H1 (cell line): ENCODE measurements around the gene B4GALNT3. TPM values are rescaled to one million over a fixed set of nuclear protein-coding genes. Genes with fewer than 3 reads are reported as not detected.

Experiments
- CTCF ChIA-PET: fragments of 300-600 bp; sonication (Branson Sonifier 250); formaldehyde crosslinking; loops from one replicate; lab custom pipeline; 2021; ENCODE audit not compliant: partially characterized antibody; lab: Charles Lee
- POLR2A ChIA-PET: fragments of 300-600 bp; sonication (Branson Sonifier 250); formaldehyde crosslinking; loops from one replicate; lab custom pipeline; 2021; ENCODE audit warnings: inconsistent platforms; ENCODE audit not compliant: partially characterized antibody; lab: Charles Lee
- DNase-seq, 2 experiments: peaks; one replicate each; pipeline versions ENCODE4 v3.0.0 to v3.0.0-alpha.2; 2010 to 2022; ENCODE audit warnings: low spot score in 2 of 2, low read depth in 1 of 2, mixed read lengths in 1 of 2
- FAIRE-seq: peaks from 2 replicates; lab custom pipeline; 2011; peaks lifted over from hg19 to GRCh38; lab: Jason Lieb, UNC
- H2AFZ ChIP-seq: 2 replicates; pipeline ENCODE4 v1.8.1; 2012; ENCODE audit warnings: low read length, inconsistent platforms
- H2AK5ac ChIP-seq: 2 replicates; pipeline ENCODE4 v1.6.1; 2013; ENCODE audit warnings: low read depth, low read length
- H2BK120ac ChIP-seq: replicated peaks from 2 replicates; pipeline ENCODE3; 2013; ENCODE audit warnings: low read depth, low read length, inconsistent platforms
- H2BK12ac ChIP-seq: 2 replicates; pipeline ENCODE4 v1.6.1; 2013; ENCODE audit warnings: low read depth, low read length
- H2BK15ac ChIP-seq: 2 replicates; pipeline ENCODE4 v1.6.1; 2013; ENCODE audit warnings: low read length
- H2BK20ac ChIP-seq: 2 replicates; pipeline ENCODE4 v1.6.1; 2013; ENCODE audit warnings: low read length
- H2BK5ac ChIP-seq: 2 replicates; pipeline ENCODE4 v1.6.1; 2013; ENCODE audit warnings: low read depth, low read length
- H3K14ac ChIP-seq: 2 replicates; pipeline ENCODE4 v1.6.1; 2013; ENCODE audit warnings: inconsistent platforms; ENCODE audit not compliant: insufficient read length
- H3K18ac ChIP-seq: 2 replicates; pipeline ENCODE4 v1.6.1; 2013; ENCODE audit warnings: low read length; ENCODE audit errors: extremely low read depth
- H3K23ac ChIP-seq: 2 replicates; pipeline ENCODE4 v1.6.1; 2013; ENCODE audit warnings: inconsistent platforms; ENCODE audit not compliant: insufficient read length
- H3K23me2 ChIP-seq: 2 replicates; pipeline ENCODE4 v1.6.1; 2013; ENCODE audit warnings: low read depth, low read length
- H3K27ac ChIP-seq: 2 replicates; pipeline ENCODE4 v1.6.1; 2011; ENCODE audit warnings: low read depth, low read length, inconsistent platforms
- H3K27me3 ChIP-seq, 4 experiments: replicated peaks in 1 of 4; 1 replicate in 1 of 4; 2 replicates in 3 of 4; pipeline versions ENCODE4 v1.6.1 to v1.8.1; 2011 to 2013; ENCODE audit warnings: low read length in 3 of 4, mild to moderate bottlenecking in 3 of 4, inconsistent platforms in 2 of 4, mixed read lengths in 2 of 4, moderate library complexity in 1 of 4; ENCODE audit not compliant: control insufficient read depth in 3 of 4, insufficient read depth in 3 of 4; ENCODE audit errors: extremely low read depth in 1 of 4
- H3K36me3 ChIP-seq, 4 experiments: 2 replicates each; pipeline versions ENCODE4 v1.6.1 to v1.8.1; 2011 to 2013; ENCODE audit warnings: mild to moderate bottlenecking in 4 of 4, low read length in 3 of 4, moderate library complexity in 2 of 4, control low read depth in 1 of 4, inconsistent platforms in 1 of 4; ENCODE audit not compliant: insufficient read depth in 4 of 4, control insufficient read depth in 2 of 4
- H3K4ac ChIP-seq: replicated peaks from 2 replicates; pipeline ENCODE3; 2013; ENCODE audit warnings: low read length, low read depth, mixed read lengths, inconsistent platforms; ENCODE audit not compliant: insufficient read length
- H3K4me1 ChIP-seq, 4 experiments: replicated peaks in 1 of 4; 1 replicate in 1 of 4; 2 replicates in 3 of 4; pipeline versions ENCODE4 v1.6.1 to v1.8.1; 2011 to 2013; ENCODE audit warnings: low read length in 3 of 4, inconsistent platforms in 2 of 4, mixed read lengths in 1 of 4; ENCODE audit not compliant: insufficient read depth in 4 of 4, control insufficient read depth in 3 of 4
- H3K4me2 ChIP-seq, 2 experiments: 2 replicates each; pipeline versions ENCODE4 v1.6.1 to v1.8.1; 2011 to 2013; ENCODE audit warnings: low read depth in 2 of 2, low read length in 2 of 2, control low read depth in 1 of 2, inconsistent platforms in 1 of 2, mild to moderate bottlenecking in 1 of 2; ENCODE audit not compliant: insufficient read depth in 1 of 2
- H3K4me3 ChIP-seq, 4 experiments: fragments of 200-600, 300-600 bp in 1 of 4; sonication (generic), shearing (Covaris generic), sonication (Bioruptor Twin) in 1 of 4; 2 replicates each; pipeline versions ENCODE4 v1.5.1 to v1.8.1; 2011 to 2016; ENCODE audit warnings: low read length in 4 of 4, low read depth in 3 of 4, control low read depth in 2 of 4, inconsistent platforms in 2 of 4, mild to moderate bottlenecking in 2 of 4, mixed read lengths in 1 of 4, moderate library complexity in 1 of 4; ENCODE audit not compliant: insufficient read depth in 2 of 4; ENCODE audit errors: extremely low read depth in 1 of 4
- H3K56ac ChIP-seq: replicated peaks from 2 replicates; pipeline ENCODE3; 2013; ENCODE audit warnings: low read depth, mild to moderate bottlenecking, mixed read lengths, low read length, inconsistent platforms; ENCODE audit not compliant: insufficient read length
- H3K79me1 ChIP-seq: 2 replicates; pipeline ENCODE4 v1.6.1; 2013; ENCODE audit warnings: low read depth, low read length, control low read depth
- H3K79me2 ChIP-seq, 2 experiments: 2 replicates each; pipeline versions ENCODE4 v1.6.1 to v1.8.1; 2012 to 2013; ENCODE audit warnings: low read length in 2 of 2, mild to moderate bottlenecking in 2 of 2, inconsistent platforms in 1 of 2; ENCODE audit not compliant: insufficient read depth in 2 of 2, control insufficient read depth in 1 of 2
- H3K9ac ChIP-seq, 4 experiments: replicated peaks in 1 of 4; 1 replicate in 1 of 4; 2 replicates in 3 of 4; pipeline versions ENCODE4 v1.6.1 to v1.8.1; 2011 to 2013; ENCODE audit warnings: low read depth in 3 of 4, low read length in 3 of 4, control low read depth in 2 of 4, mild to moderate bottlenecking in 2 of 4, moderate library complexity in 2 of 4, inconsistent platforms in 1 of 4; ENCODE audit errors: extremely low read depth in 1 of 4
- H3K9me3 ChIP-seq, 2 experiments: 2 replicates each; pipeline versions ENCODE4 v1.6.1 to v1.8.1; 2012 to 2013; ENCODE audit warnings: mild to moderate bottlenecking in 2 of 2, moderate library complexity in 2 of 2, control low read depth in 1 of 2, inconsistent platforms in 1 of 2, low read depth in 1 of 2, low read length in 1 of 2, mixed read lengths in 1 of 2; ENCODE audit not compliant: insufficient read depth in 2 of 2
- H4K20me1 ChIP-seq, 2 experiments: replicated peaks in 1 of 2; 2 replicates each; pipeline versions ENCODE3 to v1.8.1; 2011 to 2013; ENCODE audit warnings: inconsistent platforms in 2 of 2, low read length in 2 of 2, mild to moderate bottlenecking in 1 of 2; ENCODE audit not compliant: insufficient read depth in 2 of 2, control insufficient read depth in 1 of 2
- H4K5ac ChIP-seq: 2 replicates; pipeline ENCODE4 v1.6.1; 2013; ENCODE audit warnings: low read length, low read depth, mixed read lengths, inconsistent platforms; ENCODE audit not compliant: insufficient read length
- H4K8ac ChIP-seq: 2 replicates; pipeline ENCODE4 v1.8.0; 2013; ENCODE audit warnings: mild to moderate bottlenecking, moderate library complexity, low read length, inconsistent platforms; ENCODE audit not compliant: insufficient read depth; ENCODE audit errors: extremely low read depth
- H4K91ac ChIP-seq: replicated peaks from 2 replicates; pipeline ENCODE3; 2013; ENCODE audit warnings: low read length, mixed read lengths, inconsistent platforms; ENCODE audit not compliant: insufficient read length
- CHD2 ChIP-seq: IDR thresholded peaks from 2 replicates; pipeline ENCODE4 v1.6.1; 2012; ENCODE audit warnings: low read length, improper control_type of control experiment
- FOSL1 ChIP-seq: IDR thresholded peaks from 2 replicates; pipeline ENCODE4 v1.6.1; 2011; ENCODE audit warnings: mild to moderate bottlenecking, low read depth, low read length, moderate library complexity; ENCODE audit not compliant: insufficient read depth
- JUND ChIP-seq: IDR thresholded peaks from 2 replicates; pipeline ENCODE4 v1.6.1; 2011; ENCODE audit warnings: mild to moderate bottlenecking, improper control_type of control experiment, low read length
- SRF ChIP-seq: IDR thresholded peaks from 2 replicates; pipeline ENCODE4 v1.6.1; 2011; ENCODE audit warnings: mild to moderate bottlenecking, low read depth, low read length, moderate library complexity
- WGBS, 2 experiments: shearing (Covaris generic) in 1 of 2; methylation state at CpG; one replicate each; pipeline versions ENCODE4 v1.1.6 to v1.1.7; 2013 to 2015; ENCODE audit warnings: low lambda C conversion rate in 2 of 2, mixed read lengths in 2 of 2, inconsistent platforms in 1 of 2, low coverage in 1 of 2, missing lambda C conversion rate in 1 of 2; ENCODE audit not compliant: insufficient replicate concordance in 2 of 2, insufficient coverage in 1 of 2, insufficient read length in 1 of 2; ENCODE audit errors: extremely low coverage in 1 of 2, missing lambda C conversion rate in 1 of 2; 5-methylcytosine and 5-hydroxymethylcytosine counted together
- polyA plus RNA-seq, 7 experiments: library from polyadenylated mRNA; depleted of rRNA in 3 of 7; stranded (reverse) in 5 of 7; unstranded in 2 of 7; fragments of >200 nt in 5 of 7; fragments of 200-250 nt in 2 of 7; gene quantifications; 1 replicate in 5 of 7; 2 replicates in 1 of 7; 4 replicates in 1 of 7; pipeline versions ENCODE4 v1.2.1 to v1.2.3, GENCODE V29; 2011 to 2013; ENCODE audit warnings: missing spikeins in 2 of 7, mixed read lengths in 2 of 7
- total RNA-seq: library from RNA; stranded (reverse); fragmentation: NEBNext Ultra II Directional; extraction: Animal tissue kit (Norgen Biotek cat#: 25700); gene quantifications from 2 replicates; pipeline ENCODE4 v1.2.1, GENCODE V29; 2021

B4GALNT3 gene
- total and polyA plus RNA-seq, 2 of the 8 experiments (the other 6 are each of a cell fraction or from before 2014, with no cell fraction given), result 12.5 to 20.3 TPM

DNA sequence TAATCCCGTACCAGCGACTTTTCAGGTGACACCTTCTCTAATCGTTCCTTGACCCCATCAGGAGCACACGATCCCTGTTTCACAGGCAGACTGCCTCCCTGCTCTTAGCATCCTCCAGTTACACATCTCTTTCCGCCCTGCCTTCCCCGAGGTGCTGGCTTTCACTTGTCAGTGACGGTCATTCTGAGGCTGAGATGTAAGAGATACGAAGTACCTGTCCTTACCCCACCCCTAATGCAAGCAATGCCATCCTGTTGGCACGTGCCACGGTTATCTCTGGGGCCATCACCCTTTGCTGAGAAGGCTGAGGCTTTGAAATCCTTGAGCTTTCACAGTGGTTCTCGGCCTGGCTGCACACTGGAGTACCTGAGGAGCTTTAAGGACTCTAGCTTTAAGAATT lies 24.4 kb downstream of the B4GALNT3 start:
- H3K36me3 ChIP-seq, result no peaks in the 10 kb centered on the region
- H3K23me2 ChIP-seq, result no peaks in the 10 kb centered on the region
- TF ChIP-seq FOSL1 (no peak), CHD2 (no peak), JUND (no peak), SRF (no peak)
- H4K8ac ChIP-seq, result no peak overlapping the region
- DNase-seq, result no peak
- no peaks in the 10 kb centered on the region for H4K20me1 ChIP-seq
- WGBS, 2 experiments, result 94% methylated on average over 11 of the region's 11 CpGs; no CpG with 5 or more reads in 1 of the 2 experiments
- no peak overlapping the region for H3K18ac ChIP-seq
- no peak for FAIRE-seq
- H4K5ac ChIP-seq, result no peak overlapping the region
- no peak overlapping the region for H3K4ac ChIP-seq
- no peak overlapping the region for H3K27ac ChIP-seq
- no peaks in the 10 kb centered on the region for H3K9me3 ChIP-seq
- CTCF ChIA-PET, result interaction anchor here (0.5 to 2.5 kb wide), 6 partner anchors 10 to 314 kb away, joined by 3 to 6 read pairs (median 3); no protein-coding TSS in a partner anchor
- H3K79me2 ChIP-seq, result no peaks in the 10 kb centered on the region
- H3K56ac ChIP-seq, result no peak overlapping the region
- no peaks in the 10 kb centered on the region for H3K79me1 ChIP-seq
- H3K4me1 ChIP-seq, result peaks cover 0 to 7% (median 0%) of the 10 kb centered on the region in 4 experiments; a peak in 1 of 7 replicates
- no peak overlapping the region for H2BK15ac ChIP-seq
- no peak overlapping the region for H2AK5ac ChIP-seq
- no peak overlapping the region for H3K4me2 ChIP-seq
- no peak overlapping the region for H3K9ac ChIP-seq
- no peak overlapping the region for H2BK5ac ChIP-seq
- no peaks in the 10 kb centered on the region for H3K27me3 ChIP-seq
- no peak overlapping the region for H3K14ac ChIP-seq
- POLR2A ChIA-PET, result no interaction called here
- H4K91ac ChIP-seq, result no peak overlapping the region
- no peak overlapping the region for H2AFZ ChIP-seq
- H2BK12ac ChIP-seq, result no peak overlapping the region
- H3K4me3 ChIP-seq, result no peak overlapping the region
- H2BK120ac ChIP-seq, result no peak overlapping the region
- no peak overlapping the region for H2BK20ac ChIP-seq
- no peak overlapping the region for H3K23ac ChIP-seq
